ENCODE data around the gene RPS6KA2.

Gene RPS6KA2

DNA sequence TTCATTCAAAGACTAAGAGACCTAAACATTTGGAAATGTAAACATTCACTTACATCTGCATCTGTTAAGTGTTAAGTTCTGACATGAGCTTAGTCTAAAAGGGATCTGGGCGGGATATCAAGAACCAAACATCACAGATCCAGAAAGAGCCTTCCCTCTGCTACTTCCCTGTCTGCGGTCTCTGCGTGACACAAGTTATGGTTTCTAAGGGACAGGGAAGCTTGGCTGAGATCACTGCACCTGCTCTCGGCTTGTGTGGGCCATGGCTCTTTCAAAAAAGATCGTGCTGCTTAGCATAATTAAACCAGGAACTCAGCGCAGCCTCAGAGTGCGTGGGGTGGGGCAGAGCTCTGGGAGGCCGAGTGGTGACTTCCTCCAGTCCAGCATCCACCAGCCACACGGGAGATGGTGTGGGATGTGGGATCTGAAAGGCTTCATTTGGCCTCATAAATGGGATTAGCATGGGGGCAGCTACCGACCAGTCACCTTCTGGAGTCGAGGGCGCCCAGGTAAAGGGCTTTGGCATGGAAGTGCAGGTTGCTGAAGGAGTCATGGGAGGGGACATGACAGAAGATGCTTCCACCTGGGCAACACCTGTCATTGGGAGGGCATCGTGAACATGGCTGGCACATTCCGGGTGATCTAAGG is 23.9 kb downstream of the RPS6KA2 start:
- H3K9ac ChIP-seq (ENCODE audit: low read length) = no peak overlapping the region

DNA sequence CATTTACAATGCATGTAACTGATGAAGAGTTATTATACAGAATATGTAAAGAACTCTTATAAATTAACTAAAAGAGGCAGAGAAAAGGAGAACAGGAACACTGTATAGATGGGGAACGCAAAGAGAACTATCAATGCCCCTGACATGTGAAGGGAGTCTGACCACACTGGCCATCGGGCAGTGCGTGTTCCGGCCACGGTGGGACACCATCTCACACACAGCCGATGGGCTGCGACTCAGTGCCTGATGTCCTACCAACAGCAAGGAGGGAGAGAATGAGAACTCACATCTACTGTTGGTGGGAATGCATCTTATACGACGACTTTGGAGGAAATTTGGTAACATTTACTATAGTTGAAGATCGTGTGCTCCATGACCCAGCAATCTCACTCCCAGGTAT is 25.1 kb downstream of the RPS6KA2 start:
- Histone ChIP-seq H3K4me1 (ENCODE audit: control insufficient read depth, insufficient read depth, low read length) (no peaks in the 10 kb centered on the region), H3K9ac (ENCODE audit: low read length) (no peak overlapping the region), H3K9me3 (ENCODE audit: control insufficient read depth, low read length) (no peaks in the 10 kb centered on the region), H3K4me3 (ENCODE audit: low read length) (no peak overlapping the region), H3K27me3 (ENCODE audit: control insufficient read depth, insufficient read depth, low read length) (no peaks in the 10 kb centered on the region), H3K36me3 (ENCODE audit: control insufficient read depth, insufficient read depth, low read length) (no peaks in the 10 kb centered on the region)

More for the DNA sequence above, 23.9 kb downstream of the RPS6KA2 start:
- Histone ChIP-seq H3K36me3 (ENCODE audit: control insufficient read depth, insufficient read depth, low read length) (no peaks in the 10 kb centered on the region), H3K4me3 (ENCODE audit: low read length) (no peak overlapping the region), H3K9me3 (ENCODE audit: control insufficient read depth, low read length) (no peaks in the 10 kb centered on the region), H3K27me3 (ENCODE audit: control insufficient read depth, insufficient read depth, low read length) (no peaks in the 10 kb centered on the region), H3K4me1 (ENCODE audit: control insufficient read depth, insufficient read depth, low read length) (no peaks in the 10 kb centered on the region)

DNA sequence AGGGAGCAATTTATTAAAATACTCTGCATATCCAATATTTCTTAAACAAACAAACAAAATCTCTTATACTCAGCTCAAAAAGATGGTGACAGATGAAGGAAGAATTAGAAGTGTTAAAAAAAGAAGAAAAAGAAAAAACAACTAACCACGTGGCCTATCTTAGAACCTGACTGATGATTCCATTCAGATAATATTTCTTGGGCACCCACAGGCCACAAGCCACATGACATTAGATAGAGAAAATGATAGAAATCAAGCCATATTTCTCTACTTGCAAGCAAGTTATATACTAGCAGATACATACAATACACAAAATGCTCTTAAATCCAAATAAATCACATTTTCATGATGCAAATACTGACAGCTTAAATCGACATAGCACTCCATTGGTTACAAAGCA is 26.1 kb downstream of the RPS6KA2 start:
- Histone ChIP-seq H3K9me3 (ENCODE audit: control insufficient read depth, low read length) (no peaks in the 10 kb centered on the region), H3K4me3 (ENCODE audit: low read length) (no peak overlapping the region), H3K4me1 (ENCODE audit: control insufficient read depth, insufficient read depth, low read length) (no peaks in the 10 kb centered on the region), H3K9ac (ENCODE audit: low read length) (no peak overlapping the region), H3K36me3 (ENCODE audit: control insufficient read depth, insufficient read depth, low read length) (no peaks in the 10 kb centered on the region), H3K27me3 (ENCODE audit: control insufficient read depth, insufficient read depth, low read length) (no peaks in the 10 kb centered on the region)

DNA sequence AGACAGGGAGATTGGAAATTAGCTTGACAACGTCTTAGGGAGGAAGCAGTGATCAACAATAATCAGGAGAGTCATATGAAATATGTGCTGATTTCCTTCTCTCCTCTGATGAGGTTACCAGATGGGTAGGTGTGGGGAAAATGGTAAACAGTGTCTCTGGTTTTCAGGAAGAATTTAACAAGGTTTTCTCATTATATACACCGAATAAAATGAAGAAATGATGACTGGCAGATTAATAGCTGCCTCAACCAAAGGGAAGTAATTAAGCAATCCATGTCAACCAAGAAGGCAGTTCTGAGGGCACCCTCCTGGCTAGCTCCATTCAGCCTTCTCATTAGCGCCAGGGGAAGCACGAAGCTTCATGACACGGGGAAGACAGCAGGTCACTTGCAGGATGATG is 27.8 kb downstream of the RPS6KA2 start:
- Histone ChIP-seq H3K27me3 (ENCODE audit: control insufficient read depth, insufficient read depth, low read length) (no peaks in the 10 kb centered on the region), H3K4me3 (ENCODE audit: low read length) (no peak overlapping the region), H3K4me1 (ENCODE audit: control insufficient read depth, insufficient read depth, low read length) (no peaks in the 10 kb centered on the region), H3K36me3 (ENCODE audit: control insufficient read depth, insufficient read depth, low read length) (no peaks in the 10 kb centered on the region), H3K9me3 (ENCODE audit: control insufficient read depth, low read length) (no peaks in the 10 kb centered on the region), H3K9ac (ENCODE audit: low read length) (no peak overlapping the region)

DNA sequence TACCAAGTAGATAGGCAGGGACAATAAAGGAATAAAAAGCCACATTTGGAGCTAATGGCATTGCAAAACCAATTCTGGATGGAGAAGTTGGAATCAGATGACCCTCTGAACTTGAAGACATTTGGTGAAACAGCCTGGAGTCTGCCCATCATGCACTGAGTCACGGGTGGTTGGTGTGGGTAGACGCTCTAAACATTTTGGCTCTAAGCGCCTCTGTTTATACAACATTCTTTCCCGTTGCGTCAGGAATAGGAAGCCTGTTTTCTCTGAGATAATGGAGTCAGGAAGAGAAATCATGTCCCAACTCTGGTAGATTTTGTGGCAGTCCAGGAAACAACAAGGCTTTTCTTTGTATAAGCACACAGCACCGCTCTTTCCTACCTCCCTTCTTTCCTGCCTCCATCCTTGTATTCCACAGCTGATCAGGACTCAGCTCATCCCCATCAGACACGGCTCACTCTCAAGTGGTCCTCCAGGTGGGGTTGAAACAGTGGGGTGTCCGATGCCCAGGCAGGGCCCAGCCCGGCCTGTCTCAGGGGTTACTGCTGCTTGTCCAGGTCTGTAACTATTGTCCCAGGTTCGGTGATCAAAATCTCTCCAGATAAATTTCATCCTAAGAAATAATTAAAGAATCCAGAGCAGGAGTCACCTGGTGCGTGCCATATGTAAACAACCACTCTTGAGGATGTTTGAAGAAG is 28.5 kb downstream of the RPS6KA2 start:
- H3K36me3 ChIP-seq (ENCODE audit: control insufficient read depth, insufficient read depth, low read length) = no peaks in the 10 kb centered on the region
- no peak overlapping the region for H3K9ac ChIP-seq (ENCODE audit: low read length)
- H3K4me1 ChIP-seq (ENCODE audit: control insufficient read depth, insufficient read depth, low read length) = no peaks in the 10 kb centered on the region
- no peaks in the 10 kb centered on the region for H3K27me3 ChIP-seq (ENCODE audit: control insufficient read depth, insufficient read depth, low read length)
- no peak overlapping the region for H3K4me3 ChIP-seq (ENCODE audit: low read length)
- no peaks in the 10 kb centered on the region for H3K9me3 ChIP-seq (ENCODE audit: control insufficient read depth, low read length)

DNA sequence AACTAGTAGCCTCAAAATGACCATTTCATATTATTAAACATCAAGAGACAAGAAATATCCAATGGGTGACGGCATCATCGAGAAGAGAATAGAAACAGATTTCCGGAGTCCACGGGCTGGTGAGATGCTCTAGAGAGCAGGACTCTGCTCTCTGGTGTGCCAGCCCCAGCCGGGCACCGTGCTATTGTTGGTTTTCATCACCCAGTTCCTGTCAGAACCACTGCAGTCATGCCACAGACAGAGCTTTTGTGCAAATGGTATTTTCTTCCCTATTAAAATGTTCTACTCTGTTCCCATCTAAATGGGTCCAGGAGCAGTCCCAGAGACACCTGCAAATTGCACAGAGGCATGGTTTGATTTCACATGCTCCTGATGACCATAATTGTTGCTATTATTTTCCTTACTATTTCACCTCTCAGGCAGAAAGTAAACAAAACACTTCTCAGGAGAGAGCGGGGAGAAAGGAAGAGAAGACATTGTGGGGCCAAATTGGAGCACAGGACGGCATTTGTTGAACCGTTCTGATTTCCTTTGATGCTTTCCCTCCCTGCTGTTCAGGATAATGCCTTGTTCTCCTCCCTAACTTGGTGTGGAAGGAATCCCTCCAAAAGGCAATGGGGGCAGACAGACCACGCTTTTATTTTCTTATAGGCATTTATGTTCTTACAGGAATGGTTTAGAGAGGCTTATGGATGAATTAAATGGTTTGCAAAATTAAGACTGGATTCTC is 29.2 kb downstream of the RPS6KA2 start:
- Histone ChIP-seq H3K36me3 (ENCODE audit: control insufficient read depth, insufficient read depth, low read length) (no peaks in the 10 kb centered on the region), H3K9me3 (ENCODE audit: control insufficient read depth, low read length) (no peaks in the 10 kb centered on the region), H3K27me3 (ENCODE audit: control insufficient read depth, insufficient read depth, low read length) (no peaks in the 10 kb centered on the region), H3K4me3 (ENCODE audit: low read length) (no peak overlapping the region), H3K9ac (ENCODE audit: low read length) (no peak overlapping the region), H3K4me1 (ENCODE audit: control insufficient read depth, insufficient read depth, low read length) (no peaks in the 10 kb centered on the region)

DNA sequence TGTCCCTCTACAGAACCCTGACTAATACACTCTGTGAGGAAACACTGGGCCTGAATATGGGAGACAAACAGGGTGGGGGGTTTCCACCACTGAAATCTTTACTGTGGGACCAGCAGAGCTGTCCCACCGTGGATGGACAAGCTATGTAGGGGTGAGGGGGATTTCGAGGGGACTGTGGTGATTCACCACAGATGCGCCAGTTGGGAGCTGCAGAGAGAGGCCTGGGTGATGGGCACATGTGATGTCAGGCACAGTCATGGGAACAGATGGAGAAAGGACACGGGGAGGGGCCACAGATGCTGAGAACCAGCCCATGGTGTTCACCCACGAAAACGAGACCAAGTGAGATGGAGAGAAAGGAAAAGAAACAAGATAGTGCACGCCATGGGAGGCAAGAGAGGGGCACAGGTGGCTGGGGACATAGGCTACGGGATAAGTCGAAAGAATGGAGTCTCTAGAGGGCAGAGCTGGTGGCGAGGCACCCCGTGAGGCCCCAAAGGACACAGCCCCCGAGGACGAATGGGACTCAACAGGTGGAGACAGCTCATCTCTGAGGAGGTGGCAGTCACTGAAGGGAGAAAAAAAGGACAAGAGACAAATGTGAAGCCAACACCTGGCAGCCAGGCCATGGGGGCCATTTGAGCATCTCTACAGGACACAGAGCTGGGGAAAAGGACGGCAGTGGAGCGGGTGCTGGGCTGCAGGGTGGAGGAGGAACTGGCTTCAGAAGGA is 30.1 kb downstream of the RPS6KA2 start:
- Histone ChIP-seq H3K9me3 (ENCODE audit: control insufficient read depth, low read length) (no peaks in the 10 kb centered on the region), H3K36me3 (ENCODE audit: control insufficient read depth, insufficient read depth, low read length) (no peaks in the 10 kb centered on the region), H3K4me3 (ENCODE audit: low read length) (no peak overlapping the region), H3K4me1 (ENCODE audit: control insufficient read depth, insufficient read depth, low read length) (no peaks in the 10 kb centered on the region), H3K9ac (ENCODE audit: low read length) (no peak overlapping the region), H3K27me3 (ENCODE audit: control insufficient read depth, insufficient read depth, low read length) (no peaks in the 10 kb centered on the region)

DNA sequence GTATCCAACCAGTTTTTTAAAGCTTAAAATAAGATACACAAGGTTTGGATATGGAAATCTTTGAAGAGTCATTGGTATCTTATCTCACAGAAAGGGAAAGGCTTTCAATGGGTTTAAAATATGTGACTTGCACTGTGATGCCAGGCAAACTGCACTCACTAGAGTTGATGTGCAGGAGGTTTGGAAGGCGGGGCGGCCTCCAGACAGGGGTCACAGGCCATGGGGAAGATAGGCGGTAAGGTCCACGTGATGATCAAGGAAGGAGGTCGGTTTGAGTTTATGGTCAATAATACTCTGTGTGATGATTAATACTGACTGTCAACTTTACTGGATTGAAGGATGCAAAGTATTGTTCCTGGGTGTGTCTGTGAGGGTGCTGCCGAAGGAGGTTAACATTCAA is 31.1 kb downstream of the RPS6KA2 start:
- H3K4me3 ChIP-seq (ENCODE audit: low read length) = no peak overlapping the region
- no peak overlapping the region for H3K9ac ChIP-seq (ENCODE audit: low read length)
- H3K27me3 ChIP-seq (ENCODE audit: control insufficient read depth, insufficient read depth, low read length) = no peaks in the 10 kb centered on the region
- no peaks in the 10 kb centered on the region for H3K9me3 ChIP-seq (ENCODE audit: control insufficient read depth, low read length)
- H3K36me3 ChIP-seq (ENCODE audit: control insufficient read depth, insufficient read depth, low read length) = no peaks in the 10 kb centered on the region
- no peaks in the 10 kb centered on the region for H3K4me1 ChIP-seq (ENCODE audit: control insufficient read depth, insufficient read depth, low read length)

DNA sequence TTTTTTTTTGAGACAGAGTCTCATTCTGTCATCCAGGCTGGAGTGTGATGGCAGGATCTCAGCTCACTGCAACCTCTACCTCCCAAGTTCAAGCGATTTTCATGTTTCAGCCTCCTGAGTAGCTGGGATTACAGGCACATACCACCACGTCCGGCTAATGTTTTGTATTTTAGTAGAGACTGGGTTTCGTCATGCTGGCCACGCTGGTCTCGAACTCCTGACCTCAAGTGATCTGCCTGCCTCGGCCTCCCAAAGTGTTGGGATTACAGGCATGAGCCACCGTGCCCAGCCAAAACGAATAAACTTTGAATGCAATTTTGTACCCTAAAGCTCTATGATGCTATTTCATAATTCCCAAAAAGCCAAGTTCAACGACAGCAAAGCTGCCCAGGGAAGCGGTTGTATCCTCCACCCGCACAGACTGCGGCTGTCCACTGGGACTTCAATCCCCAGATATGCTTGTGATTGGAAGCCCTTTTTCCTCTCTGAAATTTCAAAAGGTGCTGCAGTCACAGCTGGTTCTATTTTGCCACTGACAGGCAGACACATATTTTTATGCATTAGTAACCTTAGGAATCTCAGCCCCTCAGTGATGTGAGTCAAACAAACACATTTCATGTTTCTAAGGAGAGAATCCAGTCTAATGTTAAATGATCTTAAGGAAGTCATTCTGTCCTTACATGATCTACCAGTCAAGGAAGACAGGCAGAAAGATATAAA is 31.8 kb downstream of the RPS6KA2 start:
- H3K9ac ChIP-seq (ENCODE audit: low read length) = no peak overlapping the region
- H3K4me3 ChIP-seq (ENCODE audit: low read length) = no peak overlapping the region
- no peaks in the 10 kb centered on the region for H3K4me1 ChIP-seq (ENCODE audit: control insufficient read depth, insufficient read depth, low read length)
- no peaks in the 10 kb centered on the region for H3K27me3 ChIP-seq (ENCODE audit: control insufficient read depth, insufficient read depth, low read length)
- no peaks in the 10 kb centered on the region for H3K36me3 ChIP-seq (ENCODE audit: control insufficient read depth, insufficient read depth, low read length)
- H3K9me3 ChIP-seq (ENCODE audit: control insufficient read depth, low read length) = no peaks in the 10 kb centered on the region

DNA sequence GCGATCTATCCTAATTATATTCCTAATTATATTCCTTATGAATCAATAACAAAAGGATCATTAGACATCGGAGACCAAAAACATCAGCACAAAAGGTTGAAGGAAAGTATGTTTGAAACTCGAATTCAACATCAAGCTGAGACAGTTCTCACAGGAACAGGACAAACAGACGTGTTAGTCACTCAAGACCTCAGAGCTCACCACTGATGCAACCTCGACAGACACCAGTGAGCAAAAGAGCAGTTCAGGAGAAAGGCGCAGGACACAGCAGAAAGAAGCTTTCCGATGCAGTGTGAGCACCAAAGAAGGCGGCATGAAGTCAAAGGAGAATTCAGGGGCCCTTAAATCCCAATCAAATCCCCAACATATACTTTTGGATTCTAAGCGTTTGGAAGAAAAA is 34.2 kb downstream of the RPS6KA2 start:
- H3K4me3 ChIP-seq (ENCODE audit: low read length) = no peak overlapping the region
- no peaks in the 10 kb centered on the region for H3K27me3 ChIP-seq (ENCODE audit: control insufficient read depth, insufficient read depth, low read length)
- H3K9me3 ChIP-seq (ENCODE audit: control insufficient read depth, low read length) = no peaks in the 10 kb centered on the region
- H3K4me1 ChIP-seq (ENCODE audit: control insufficient read depth, insufficient read depth, low read length) = no peaks in the 10 kb centered on the region
- no peaks in the 10 kb centered on the region for H3K36me3 ChIP-seq (ENCODE audit: control insufficient read depth, insufficient read depth, low read length)
- no peak overlapping the region for H3K9ac ChIP-seq (ENCODE audit: low read length)

DNA sequence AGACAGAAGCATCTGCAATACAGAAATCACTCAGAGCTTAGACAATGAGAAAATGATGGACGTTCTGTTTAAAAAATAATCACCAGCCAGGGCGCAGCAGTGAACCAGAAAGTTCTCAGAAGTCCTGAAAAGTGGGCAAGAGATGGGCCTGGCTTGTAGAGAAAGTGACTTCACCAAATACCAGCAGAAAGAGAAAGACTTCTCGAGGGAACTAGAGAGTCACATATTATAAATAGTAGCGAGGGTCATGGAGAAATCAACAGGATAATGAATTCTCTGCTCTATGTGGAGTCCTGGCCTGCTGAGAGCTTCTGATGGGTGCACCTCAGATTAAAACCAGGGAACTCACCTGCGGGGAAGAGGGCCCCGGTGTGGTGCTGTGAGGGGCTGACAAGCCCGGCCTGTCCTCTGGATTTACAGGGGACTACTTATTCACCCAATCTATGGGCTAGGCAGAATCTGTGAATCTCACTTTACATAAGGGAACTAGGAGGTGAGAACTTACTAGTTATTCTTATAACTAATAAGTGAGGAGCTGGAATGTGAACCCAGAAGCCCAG is 35.0 kb downstream of the RPS6KA2 start:
- Histone ChIP-seq H3K36me3 (ENCODE audit: control insufficient read depth, insufficient read depth, low read length) (no peaks in the 10 kb centered on the region), H3K27me3 (ENCODE audit: control insufficient read depth, insufficient read depth, low read length) (no peaks in the 10 kb centered on the region), H3K4me1 (ENCODE audit: control insufficient read depth, insufficient read depth, low read length) (no peaks in the 10 kb centered on the region), H3K9ac (ENCODE audit: low read length) (no peak overlapping the region), H3K4me3 (ENCODE audit: low read length) (no peak overlapping the region), H3K9me3 (ENCODE audit: control insufficient read depth, low read length) (no peaks in the 10 kb centered on the region)
